Loucy (cell line): Measurements from ENCODE around the gene GPR156.
"Not testable (repeated sequence)": the region's sequence is repeated elsewhere in the genome, so short reads cannot be mapped to it uniquely, and the experiment has no call there.

Source experiments
- H2AFZ ChIP-seq: fragments of 200-600 bp; sonication (generic); 2 replicates; pipeline ENCODE4 v1.6.0; 2016; ENCODE audit warnings: antibody characterized with exemption, mild to moderate bottlenecking, low read length, moderate library complexity
- H3F3A ChIP-seq: fragments of 200-600 bp; 2 replicates; pipeline ENCODE4 v1.6.0; 2016; ENCODE audit warnings: antibody characterized with exemption, low read depth, mild to moderate bottlenecking
- H3K27me3 ChIP-seq: fragments of 200-600 bp; sonication (generic); 2 replicates; pipeline ENCODE4 v1.6.1; 2014; ENCODE audit warnings: low read length, mild to moderate bottlenecking; ENCODE audit not compliant: insufficient read depth, poor library complexity, severe bottlenecking
- H3K36me3 ChIP-seq: fragments of 200-600 bp; sonication (generic); 2 replicates; pipeline ENCODE4 v1.6.1; 2016; ENCODE audit warnings: low read length; ENCODE audit not compliant: insufficient read depth
- H3K4me1 ChIP-seq: fragments of 200-600 bp; sonication (generic); 2 replicates; pipeline ENCODE4 v1.5.1; 2014; ENCODE audit warnings: low read length, mild to moderate bottlenecking; ENCODE audit not compliant: insufficient read depth, poor library complexity, severe bottlenecking
- H3K4me2 ChIP-seq: fragments of 200-600 bp; sonication (generic); 2 replicates; pipeline ENCODE4 v1.6.0; 2014; ENCODE audit warnings: antibody characterized with exemption, low read length, low read depth, mild to moderate bottlenecking; ENCODE audit not compliant: poor library complexity, severe bottlenecking
- H3K4me3 ChIP-seq: fragments of 200-600 bp; sonication (generic); 2 replicates; pipeline ENCODE4 v1.5.1; 2014; ENCODE audit warnings: low read length, mild to moderate bottlenecking, mixed read lengths; ENCODE audit not compliant: poor library complexity, severe bottlenecking
- H3K79me2 ChIP-seq: fragments of 200-600 bp; sonication (generic); 2 replicates; pipeline ENCODE4 v1.6.1; 2014; ENCODE audit warnings: low read length; ENCODE audit not compliant: insufficient read depth
- H3K9ac ChIP-seq: fragments of 200-600 bp; sonication (generic); 2 replicates; pipeline ENCODE4 v1.6.0; 2014; ENCODE audit warnings: mild to moderate bottlenecking, low read depth, low read length, moderate library complexity; ENCODE audit not compliant: poor library complexity, severe bottlenecking
- H3K9me2 ChIP-seq: fragments of 200-600 bp; sonication (generic); replicated peaks from 2 replicates; pipeline ENCODE4 v1.6.1; 2016; ENCODE audit warnings: low read depth, low read length, mixed read lengths
- H3K9me3 ChIP-seq: fragments of 200-600 bp; sonication (generic); 2 replicates; pipeline ENCODE4 v1.6.1; 2014; ENCODE audit warnings: mild to moderate bottlenecking, antibody characterized with exemption, low read length, low read depth; ENCODE audit not compliant: insufficient read depth
- H4K20me1 ChIP-seq: fragments of 200-600 bp; sonication (generic); 2 replicates; pipeline ENCODE4 v1.6.0; 2014; ENCODE audit warnings: antibody characterized with exemption, low read length, mild to moderate bottlenecking; ENCODE audit not compliant: insufficient read depth, poor library complexity, severe bottlenecking
- EZH2phosphoT487 ChIP-seq: fragments of 200-600 bp; IDR thresholded peaks from 2 replicates; pipeline ENCODE4 v1.6.1; 2018; ENCODE audit warnings: antibody characterized with exemption, mild to moderate bottlenecking, moderate library complexity, borderline replicate concordance
- TF ChIP-seq, protein P1 (sequence below): fragments of 200-600 bp; sonication (generic); conservative IDR thresholded peaks from 2 replicates; pipeline ENCODE4 v1.5.1; 2014; ENCODE audit warnings: mild to moderate bottlenecking, antibody characterized with exemption, low read length

Gene GPR156

DNA sequence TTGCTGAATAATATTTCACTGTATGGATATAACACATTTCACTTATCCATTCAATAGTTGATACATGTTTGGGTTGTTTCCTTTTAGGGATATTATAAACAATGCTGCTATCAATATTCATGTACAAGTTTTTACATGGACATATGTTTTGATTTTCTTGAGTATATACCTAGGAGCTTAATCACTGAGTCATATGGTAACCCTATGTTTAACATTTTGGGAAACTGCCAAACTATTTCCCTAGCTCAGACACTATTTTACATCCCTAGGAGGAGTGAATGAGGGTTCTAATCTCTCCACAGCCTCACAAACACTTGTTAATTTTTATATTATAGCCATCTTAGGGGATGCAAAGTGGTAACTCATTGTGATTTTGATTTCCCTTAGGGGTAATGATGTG is 66.0 kb downstream of the GPR156 start:
- Histone ChIP-seq H3K27me3 (no peaks in the 10 kb centered on the region), H3K79me2 (no peaks in the 10 kb centered on the region), H3K36me3 (no peaks in the 10 kb centered on the region), H3K4me3 (no peak overlapping the region), H3K4me1 (no peaks in the 10 kb centered on the region), H3K9me2 (no peaks in the 10 kb centered on the region), H4K20me1 (no peaks in the 10 kb centered on the region), H3K9me3 (no peaks in the 10 kb centered on the region), H2AFZ (no peak overlapping the region), H3K9ac (no peak overlapping the region), H3K4me2 (no peak overlapping the region), H3F3A (no peaks in the 10 kb centered on the region)
- TF ChIP-seq, protein P1, sequence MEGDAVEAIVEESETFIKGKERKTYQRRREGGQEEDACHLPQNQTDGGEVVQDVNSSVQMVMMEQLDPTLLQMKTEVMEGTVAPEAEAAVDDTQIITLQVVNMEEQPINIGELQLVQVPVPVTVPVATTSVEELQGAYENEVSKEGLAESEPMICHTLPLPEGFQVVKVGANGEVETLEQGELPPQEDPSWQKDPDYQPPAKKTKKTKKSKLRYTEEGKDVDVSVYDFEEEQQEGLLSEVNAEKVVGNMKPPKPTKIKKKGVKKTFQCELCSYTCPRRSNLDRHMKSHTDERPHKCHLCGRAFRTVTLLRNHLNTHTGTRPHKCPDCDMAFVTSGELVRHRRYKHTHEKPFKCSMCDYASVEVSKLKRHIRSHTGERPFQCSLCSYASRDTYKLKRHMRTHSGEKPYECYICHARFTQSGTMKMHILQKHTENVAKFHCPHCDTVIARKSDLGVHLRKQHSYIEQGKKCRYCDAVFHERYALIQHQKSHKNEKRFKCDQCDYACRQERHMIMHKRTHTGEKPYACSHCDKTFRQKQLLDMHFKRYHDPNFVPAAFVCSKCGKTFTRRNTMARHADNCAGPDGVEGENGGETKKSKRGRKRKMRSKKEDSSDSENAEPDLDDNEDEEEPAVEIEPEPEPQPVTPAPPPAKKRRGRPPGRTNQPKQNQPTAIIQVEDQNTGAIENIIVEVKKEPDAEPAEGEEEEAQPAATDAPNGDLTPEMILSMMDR, result no peak
- no peak for TF ChIP-seq EZH2phosphoT487

DNA sequence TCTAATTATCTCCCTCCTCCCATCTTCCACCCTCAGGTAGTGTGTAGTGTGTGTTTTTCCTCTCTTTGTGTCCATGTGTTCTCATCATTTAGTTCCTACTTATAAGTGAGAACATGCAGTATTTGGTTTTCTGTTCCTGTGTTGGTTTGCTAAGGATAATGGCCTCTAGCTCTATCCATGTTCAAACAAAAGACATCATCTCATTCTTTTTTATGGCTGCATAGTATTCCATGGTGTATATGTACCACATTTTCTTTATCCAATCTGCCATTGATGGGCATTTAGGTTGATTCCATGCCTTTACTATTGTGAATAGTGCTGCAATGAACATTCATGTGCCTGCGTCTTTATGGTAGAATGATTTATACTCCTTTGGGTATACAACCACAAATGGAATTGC is 68.4 kb downstream of the GPR156 start:
- H3F3A ChIP-seq, H3K9me2 ChIP-seq, H4K20me1 ChIP-seq, H3K9ac ChIP-seq, H2AFZ ChIP-seq, H3K27me3 ChIP-seq, H3K4me3 ChIP-seq, H3K9me3 ChIP-seq, H3K4me2 ChIP-seq, H3K36me3 ChIP-seq, H3K79me2 ChIP-seq, H3K4me1 ChIP-seq: not testable (repeated sequence)

DNA sequence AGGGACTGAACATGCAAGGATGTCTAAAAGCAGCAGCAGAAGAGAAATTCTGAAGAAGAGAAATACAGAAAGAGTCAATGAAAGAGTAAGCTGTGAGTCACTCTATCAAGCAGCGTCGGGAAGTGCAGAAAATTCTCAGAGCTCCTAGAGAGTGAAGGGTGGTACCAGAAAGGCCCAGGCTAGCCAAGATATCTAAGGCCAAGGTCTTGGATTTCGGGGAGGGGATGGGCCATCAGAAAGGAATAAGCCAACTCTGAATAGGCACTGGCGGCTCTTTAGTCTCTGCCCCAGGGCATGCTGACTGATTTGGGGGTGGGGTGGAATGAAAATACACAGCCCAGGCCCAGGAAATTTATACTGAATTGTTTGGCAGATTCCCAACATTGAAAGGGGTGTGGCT is 70.8 kb downstream of the GPR156 start:
- TF ChIP-seq EZH2phosphoT487, result no peak
- TF ChIP-seq, protein P1, result no peak
- Histone ChIP-seq H3F3A (no peaks in the 10 kb centered on the region), H3K36me3 (no peaks in the 10 kb centered on the region), H3K9me3 (no peaks in the 10 kb centered on the region), H3K79me2 (no peaks in the 10 kb centered on the region), H3K4me1 (no peaks in the 10 kb centered on the region), H3K4me3 (no peak overlapping the region), H3K9ac (no peak overlapping the region), H3K4me2 (no peak overlapping the region), H3K27me3 (no peaks in the 10 kb centered on the region), H2AFZ (no peak overlapping the region), H4K20me1 (no peaks in the 10 kb centered on the region), H3K9me2 (no peaks in the 10 kb centered on the region)

DNA sequence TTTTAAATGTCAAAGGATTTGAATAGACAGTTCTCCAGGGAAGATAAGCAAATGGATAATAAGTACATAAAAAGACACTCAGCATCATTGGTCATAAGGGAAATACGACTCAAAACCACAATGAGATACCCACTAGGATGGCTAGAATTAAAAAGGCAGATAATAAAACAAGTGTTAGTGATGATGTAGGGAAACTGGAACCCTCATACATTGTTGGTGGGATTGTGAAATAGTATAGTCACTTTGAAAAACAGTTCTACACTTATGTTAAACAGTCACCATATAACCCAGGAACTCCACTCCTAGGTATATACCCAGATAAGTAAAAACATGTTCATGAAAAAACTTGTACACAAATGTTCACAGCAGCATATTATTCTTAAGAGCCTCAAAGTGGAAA is 72.5 kb downstream of the GPR156 start:
- H3K79me2 ChIP-seq, result no peaks in the 10 kb centered on the region
- no peak overlapping the region for H3K4me3 ChIP-seq
- no peaks in the 10 kb centered on the region for H3K9me3 ChIP-seq
- H3K36me3 ChIP-seq, result no peaks in the 10 kb centered on the region
- no peaks in the 10 kb centered on the region for H3K4me1 ChIP-seq
- H3K27me3 ChIP-seq, result no peaks in the 10 kb centered on the region
- no peak overlapping the region for H3K9ac ChIP-seq
- no peak overlapping the region for H2AFZ ChIP-seq
- H3K4me2 ChIP-seq, result no peak overlapping the region
- H3F3A ChIP-seq, result no peaks in the 10 kb centered on the region
- no peak for TF ChIP-seq EZH2phosphoT487
- TF ChIP-seq, protein P1, result no peak
- H4K20me1 ChIP-seq, result no peaks in the 10 kb centered on the region
- H3K9me2 ChIP-seq, result no peaks in the 10 kb centered on the region
